Measurements from ENCODE around the gene SPOP. TPM values are rescaled to one million over a fixed set of nuclear protein-coding genes. Genes with fewer than 3 reads are reported as not detected.
A peak's percentile ranks its signal among the peaks of the same experiment; 100 is the strongest.

Gene SPOP
- total and polyA plus RNA-seq, 12 donors: 39.8 to 79.9 (median 65.8) TPM

DNA sequence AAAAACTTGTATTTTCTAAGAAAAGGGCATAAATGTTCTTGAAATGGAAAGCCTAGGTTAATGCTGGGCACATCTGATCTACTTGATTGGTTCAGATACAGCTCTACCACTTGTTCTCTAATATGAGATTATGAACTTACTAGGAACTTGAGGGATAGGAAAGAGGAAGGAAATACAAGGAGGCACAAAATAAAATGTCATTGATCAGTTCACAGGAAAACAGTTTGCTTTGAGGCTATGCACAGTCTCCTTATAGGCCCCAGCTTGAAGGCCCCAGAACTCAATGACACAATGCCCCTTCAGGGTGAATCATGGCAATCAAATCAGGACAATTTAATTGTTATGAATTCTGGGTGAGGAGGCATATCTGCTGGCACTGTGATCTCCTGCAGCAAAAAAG, 75.1 kb downstream of the SPOP start:
- ATAC-seq (peak in 5 of 8 donors; percentile 4 to 30 (median 9)), DNase-seq (no peak)
- H3K4me3 ChIP-seq: no peak overlapping the region
- peak overlapping the region in 8 of 10 donors; percentile 0 to 66 (median 44) for H3K27ac ChIP-seq
- peaks cover 0 to 100% (median 43%) of the 10 kb centered on the region in 9 donors for H3K36me3 ChIP-seq
- TF ChIP-seq, protein P1, sequence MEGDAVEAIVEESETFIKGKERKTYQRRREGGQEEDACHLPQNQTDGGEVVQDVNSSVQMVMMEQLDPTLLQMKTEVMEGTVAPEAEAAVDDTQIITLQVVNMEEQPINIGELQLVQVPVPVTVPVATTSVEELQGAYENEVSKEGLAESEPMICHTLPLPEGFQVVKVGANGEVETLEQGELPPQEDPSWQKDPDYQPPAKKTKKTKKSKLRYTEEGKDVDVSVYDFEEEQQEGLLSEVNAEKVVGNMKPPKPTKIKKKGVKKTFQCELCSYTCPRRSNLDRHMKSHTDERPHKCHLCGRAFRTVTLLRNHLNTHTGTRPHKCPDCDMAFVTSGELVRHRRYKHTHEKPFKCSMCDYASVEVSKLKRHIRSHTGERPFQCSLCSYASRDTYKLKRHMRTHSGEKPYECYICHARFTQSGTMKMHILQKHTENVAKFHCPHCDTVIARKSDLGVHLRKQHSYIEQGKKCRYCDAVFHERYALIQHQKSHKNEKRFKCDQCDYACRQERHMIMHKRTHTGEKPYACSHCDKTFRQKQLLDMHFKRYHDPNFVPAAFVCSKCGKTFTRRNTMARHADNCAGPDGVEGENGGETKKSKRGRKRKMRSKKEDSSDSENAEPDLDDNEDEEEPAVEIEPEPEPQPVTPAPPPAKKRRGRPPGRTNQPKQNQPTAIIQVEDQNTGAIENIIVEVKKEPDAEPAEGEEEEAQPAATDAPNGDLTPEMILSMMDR (IDR thresholded peaks at IDR 0.05): no peak
- H3K4me1 ChIP-seq: peaks cover 0 to 43% (median 31%) of the 10 kb centered on the region in 9 donors
- intact Hi-C loops (cut with DNase I): no loop called here
- H3K9me3 ChIP-seq: no peaks in the 10 kb centered on the region
- no peaks in the 10 kb centered on the region for H3K27me3 ChIP-seq

DNA sequence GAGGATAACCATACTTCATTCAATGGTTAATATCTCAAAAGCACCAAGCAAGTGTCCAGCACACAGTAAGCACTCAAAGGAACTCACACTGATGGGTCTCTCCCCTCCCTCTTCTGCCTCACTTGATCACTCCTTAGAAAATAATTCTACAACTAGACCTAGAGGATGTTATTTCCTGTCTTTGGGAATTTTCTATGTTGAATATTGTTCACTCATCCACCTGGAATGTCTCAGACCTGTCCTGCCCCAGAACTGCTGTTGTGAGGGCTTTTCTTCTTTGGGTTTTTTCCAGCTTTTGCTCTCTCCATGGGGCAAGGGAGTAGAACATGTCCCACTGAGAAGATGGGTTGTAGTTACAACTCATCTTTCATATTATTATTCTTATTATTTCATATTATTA, 76.9 kb downstream of the SPOP start:
- ATAC-seq: no peak
- intact Hi-C loops (cut with DNase I): no loop called here
- peak overlapping the region in 1 of 10 donors; percentile 13 for H3K27ac ChIP-seq
- no peak overlapping the region for H3K4me3 ChIP-seq
- no peaks in the 10 kb centered on the region for H3K27me3 ChIP-seq
- peaks cover 0 to 100% (median 30%) of the 10 kb centered on the region in 9 donors for H3K36me3 ChIP-seq
- no peak for DNase-seq
- H3K4me1 ChIP-seq: peaks cover 0 to 60% (median 35%) of the 10 kb centered on the region in 9 donors
- TF ChIP-seq, protein P1 (IDR thresholded peaks at IDR 0.05): no peak
- no peaks in the 10 kb centered on the region for H3K9me3 ChIP-seq

DNA sequence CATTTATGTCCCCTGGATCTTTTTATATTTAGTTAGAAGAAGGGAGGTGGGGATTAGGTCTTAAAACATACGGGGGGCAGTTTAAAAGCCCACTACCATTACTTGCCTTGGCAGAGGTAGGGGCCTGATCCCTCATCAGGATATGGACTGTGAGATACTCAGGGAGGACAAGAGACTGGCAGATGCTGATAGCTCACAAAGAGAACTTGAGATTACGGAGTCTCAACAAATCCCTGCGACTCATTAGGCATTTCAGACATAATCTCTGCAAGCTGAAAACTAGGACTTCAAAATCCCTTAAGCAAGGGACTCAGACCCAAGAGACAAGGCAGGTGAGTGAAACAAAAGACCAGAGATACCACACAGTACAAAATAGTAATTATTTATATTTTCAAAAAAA, 79.0 kb downstream of the SPOP start:
- no peak for ATAC-seq
- TF ChIP-seq, protein P1 (IDR thresholded peaks at IDR 0.05): no peak
- Histone ChIP-seq H3K4me3 (no peak overlapping the region), H3K9me3 (no peaks in the 10 kb centered on the region), H3K4me1 (peaks cover 0 to 60% (median 30%) of the 10 kb centered on the region in 9 donors), H3K36me3 (peaks cover 0 to 100% (median 31%) of the 10 kb centered on the region in 9 donors), H3K27ac (peak overlapping the region in 8 of 10 donors; percentile 15 to 75 (median 56)), H3K27me3 (no peaks in the 10 kb centered on the region)
- no peak for DNase-seq
- intact Hi-C loops (cut with DNase I): no loop called here
- WGBS, 2 donors: 88 to 94% methylated on average over 3 of the region's 3 CpGs

DNA sequence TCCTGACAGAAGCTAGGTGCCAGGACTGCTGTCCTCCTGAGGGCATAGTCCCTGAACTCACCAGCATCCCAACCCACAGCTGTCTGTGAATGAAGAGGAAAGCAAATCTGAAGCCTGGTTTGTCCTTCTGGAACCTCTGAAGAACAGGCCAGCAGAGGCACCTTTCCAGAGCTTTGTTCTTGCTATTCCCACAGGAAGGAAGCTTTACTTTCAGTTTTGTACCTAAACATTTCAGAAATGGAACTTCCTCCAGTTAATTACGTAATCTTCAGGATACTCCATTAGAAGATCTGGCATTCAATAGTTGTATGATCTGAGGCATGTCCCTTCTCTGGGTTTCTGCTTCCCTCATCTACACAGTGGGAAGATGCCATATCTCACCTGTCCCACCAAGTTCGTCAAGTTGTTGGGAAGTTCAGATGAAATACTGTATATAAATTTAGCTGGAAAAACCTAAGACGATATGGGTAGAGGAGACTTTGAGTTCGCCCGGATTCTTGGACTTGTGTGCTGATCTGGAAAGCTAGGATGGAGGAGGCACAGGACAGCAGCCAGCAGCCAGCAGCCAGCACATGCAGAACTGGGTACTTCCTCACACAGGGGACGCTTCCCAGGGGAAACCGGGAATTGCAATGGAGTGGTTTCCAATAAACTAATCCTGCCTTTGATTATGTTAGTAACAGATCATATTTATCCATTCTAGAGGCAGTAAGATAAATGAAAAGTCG, 79.8 kb downstream of the SPOP start:
- Histone ChIP-seq H3K9me3 (no peaks in the 10 kb centered on the region), H3K4me3 (peak overlapping the region in 1 of 10 donors; percentile 17), H3K4me1 (peaks cover 0 to 52% (median 21%) of the 10 kb centered on the region in 9 donors), H3K27ac (peak overlapping the region in 8 of 10 donors; percentile 15 to 75 (median 56)), H3K36me3 (peaks cover 0 to 100% (median 39%) of the 10 kb centered on the region in 9 donors), H3K27me3 (no peaks in the 10 kb centered on the region)
- peak in 5 of 8 donors; percentile 34 to 76 (median 57) for ATAC-seq
- intact Hi-C loops (cut with DNase I): no loop called here
- DNase-seq: no peak
- 64 to 76% methylated on average over 8 of the region's 8 CpGs for WGBS, 2 donors
- TF ChIP-seq, protein P1 (IDR thresholded peaks at IDR 0.05): no peak
